Measurements from ENCODE around the gene ARVCF.

- TF ChIP-seq EP300 (IDR thresholded peaks at IDR 0.05; ENCODE audit: borderline replicate concordance in 1 of 2, low read depth in 2 of 2, low read length in 2 of 2) (no peak), CTCF (IDR thresholded peaks at IDR 0.05; ENCODE audit: control extremely low read depth in 1 of 3, insufficient read depth in 1 of 3, low read depth in 1 of 3, low read length in 3 of 3) (no peak), POLR2AphosphoS5 (IDR thresholded peaks at IDR 0.05; ENCODE audit: low read depth, low read length) (no peak), MAFK (IDR thresholded peaks at IDR 0.05; ENCODE audit: low read depth, low read length) (no peak), POLR2A (IDR thresholded peaks at IDR 0.05; ENCODE audit: control extremely low read depth in 1 of 2, low read depth in 2 of 2, low read length in 2 of 2) (no peak), MAX (IDR thresholded peaks at IDR 0.05) (no peak), CEBPB (IDR thresholded peaks at IDR 0.05; ENCODE audit: low read depth, low read length) (no peak)
Observed at GRCh38 chr22:19969141-19969928, 47.3 kb downstream of the ARVCF start.
